Measurements from ENCODE around the gene LINGO1. TPM values are rescaled to one million over a fixed set of nuclear protein-coding genes. Genes with fewer than 3 reads are reported as not detected.

The LINGO1 gene
- total and polyA plus RNA-seq, 4 donors: 0.33 to 5.1 (median 0.88) TPM

DNA sequence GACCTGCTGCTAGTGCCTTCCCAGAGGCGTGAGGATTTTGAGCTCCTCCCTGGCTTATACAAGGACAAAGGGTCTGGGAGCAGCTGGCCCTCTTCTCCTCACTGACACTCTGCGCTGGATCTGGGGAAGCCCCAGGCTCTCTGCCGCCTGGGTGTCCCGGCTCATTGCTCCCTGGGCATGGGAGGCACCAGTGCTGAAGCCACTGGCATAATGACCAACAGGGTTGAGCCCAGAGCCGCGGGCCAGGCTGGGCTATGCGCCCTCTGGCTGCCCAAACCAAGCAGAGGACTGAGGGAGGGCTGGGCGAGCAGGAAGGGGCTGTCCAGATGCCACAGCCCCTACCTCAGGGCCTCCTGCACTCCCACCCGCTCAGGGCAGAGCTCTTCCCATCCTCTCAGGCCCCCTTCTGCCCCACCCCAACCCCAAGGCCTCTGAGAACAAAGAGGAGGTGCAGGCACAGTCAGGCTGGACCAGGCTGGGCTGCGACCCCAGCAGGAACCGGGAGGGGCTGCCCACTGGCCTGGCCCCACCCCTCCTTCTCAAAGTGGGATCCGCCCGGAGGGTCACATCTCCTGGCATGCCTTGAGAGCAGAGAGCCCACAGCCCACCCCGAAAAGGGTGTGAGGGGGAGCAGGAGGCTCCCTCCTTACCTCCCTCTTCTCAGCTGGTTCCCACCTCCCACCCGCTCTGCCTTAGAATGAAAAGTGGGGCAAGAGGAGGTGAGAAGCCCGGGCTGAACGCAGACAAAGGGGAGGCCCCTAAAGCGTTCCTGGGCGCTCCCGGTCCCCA, 1.6 kb downstream of the LINGO1 start:
- Histone ChIP-seq H3K4me1 (ENCODE audit: control insufficient read depth in 5 of 5, insufficient read depth in 5 of 5, low read length in 5 of 5) (peaks cover 0 to 31% (median 0%) of the 10 kb centered on the region in 5 donors), H3K4me3 (no peak overlapping the region), H3K27me3 (ENCODE audit: control insufficient read depth in 3 of 3, insufficient read depth in 3 of 3, low read length in 2 of 3) (peaks cover 0 to 12% (median 6%) of the 10 kb centered on the region in 3 donors), H3K9me3 (ENCODE audit: control insufficient read depth in 4 of 4, insufficient read depth in 3 of 4, low read length in 3 of 4) (peaks cover 0 to 2% (median 0%) of the 10 kb centered on the region in 4 donors), H3K27ac (ENCODE audit: low read depth in 1 of 2, low read length in 1 of 2) (no peak overlapping the region), H3K36me3 (ENCODE audit: control insufficient read depth in 4 of 4, insufficient read depth in 4 of 4, low read length in 4 of 4) (no peaks in the 10 kb centered on the region), H3K9ac (ENCODE audit: insufficient read depth in 1 of 2, low read length in 2 of 2) (no peak overlapping the region)
- TF ChIP-seq, protein P1, sequence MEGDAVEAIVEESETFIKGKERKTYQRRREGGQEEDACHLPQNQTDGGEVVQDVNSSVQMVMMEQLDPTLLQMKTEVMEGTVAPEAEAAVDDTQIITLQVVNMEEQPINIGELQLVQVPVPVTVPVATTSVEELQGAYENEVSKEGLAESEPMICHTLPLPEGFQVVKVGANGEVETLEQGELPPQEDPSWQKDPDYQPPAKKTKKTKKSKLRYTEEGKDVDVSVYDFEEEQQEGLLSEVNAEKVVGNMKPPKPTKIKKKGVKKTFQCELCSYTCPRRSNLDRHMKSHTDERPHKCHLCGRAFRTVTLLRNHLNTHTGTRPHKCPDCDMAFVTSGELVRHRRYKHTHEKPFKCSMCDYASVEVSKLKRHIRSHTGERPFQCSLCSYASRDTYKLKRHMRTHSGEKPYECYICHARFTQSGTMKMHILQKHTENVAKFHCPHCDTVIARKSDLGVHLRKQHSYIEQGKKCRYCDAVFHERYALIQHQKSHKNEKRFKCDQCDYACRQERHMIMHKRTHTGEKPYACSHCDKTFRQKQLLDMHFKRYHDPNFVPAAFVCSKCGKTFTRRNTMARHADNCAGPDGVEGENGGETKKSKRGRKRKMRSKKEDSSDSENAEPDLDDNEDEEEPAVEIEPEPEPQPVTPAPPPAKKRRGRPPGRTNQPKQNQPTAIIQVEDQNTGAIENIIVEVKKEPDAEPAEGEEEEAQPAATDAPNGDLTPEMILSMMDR (IDR thresholded peaks at IDR 0.05; ENCODE audit: control extremely low read depth, extremely low read depth): no peak
- ATAC-seq (ENCODE audit: insufficient read depth, low FRiP score) (no peak), DNase-seq (peak; percentile 79 to 84 (median 80))
- WGBS, 2 donors: 27 to 28% methylated on average over 20 of the region's 20 CpGs

DNA sequence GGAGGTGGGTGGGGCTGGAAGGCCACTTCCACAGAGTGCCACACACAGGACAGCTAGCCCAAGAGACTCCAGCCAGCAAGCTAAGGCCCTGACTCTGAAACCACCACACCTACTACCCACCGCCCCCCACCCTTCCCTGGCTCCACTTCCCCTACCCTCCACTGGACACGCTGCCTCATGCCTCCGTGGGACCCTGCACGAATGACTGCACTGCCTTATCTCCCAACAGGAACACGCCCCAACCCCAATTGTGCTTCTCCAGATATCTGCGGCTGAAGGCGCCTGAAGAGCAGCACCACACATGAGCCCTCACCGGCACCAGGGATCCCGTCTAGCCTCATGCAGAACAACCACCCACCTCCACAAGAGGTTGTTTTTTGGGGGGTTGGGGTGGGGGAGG, 2.7 kb downstream of the LINGO1 start:
- ATAC-seq (ENCODE audit: insufficient read depth, low FRiP score) (no peak), DNase-seq (no peak)
- no peak overlapping the region for H3K4me3 ChIP-seq
- TF ChIP-seq, protein P1 (IDR thresholded peaks at IDR 0.05; ENCODE audit: control extremely low read depth, extremely low read depth): no peak
- H3K9me3 ChIP-seq (ENCODE audit: control insufficient read depth in 4 of 4, insufficient read depth in 3 of 4, low read length in 3 of 4): peaks cover 0 to 2% (median 0%) of the 10 kb centered on the region in 4 donors
- peaks cover 0 to 7% (median 6%) of the 10 kb centered on the region in 3 donors for H3K27me3 ChIP-seq (ENCODE audit: control insufficient read depth in 3 of 3, insufficient read depth in 3 of 3, low read length in 2 of 3)
- H3K27ac ChIP-seq (ENCODE audit: low read depth in 1 of 2, low read length in 1 of 2): no peak overlapping the region
- peaks cover 0 to 34% (median 0%) of the 10 kb centered on the region in 5 donors for H3K4me1 ChIP-seq (ENCODE audit: control insufficient read depth in 5 of 5, insufficient read depth in 5 of 5, low read length in 5 of 5)
- H3K36me3 ChIP-seq (ENCODE audit: control insufficient read depth in 4 of 4, insufficient read depth in 4 of 4, low read length in 4 of 4): no peaks in the 10 kb centered on the region
- no peak overlapping the region for H3K9ac ChIP-seq (ENCODE audit: insufficient read depth in 1 of 2, low read length in 2 of 2)
- WGBS, 2 donors: 80 to 82% methylated on average over 8 to 9 of the region's 9 CpGs

DNA sequence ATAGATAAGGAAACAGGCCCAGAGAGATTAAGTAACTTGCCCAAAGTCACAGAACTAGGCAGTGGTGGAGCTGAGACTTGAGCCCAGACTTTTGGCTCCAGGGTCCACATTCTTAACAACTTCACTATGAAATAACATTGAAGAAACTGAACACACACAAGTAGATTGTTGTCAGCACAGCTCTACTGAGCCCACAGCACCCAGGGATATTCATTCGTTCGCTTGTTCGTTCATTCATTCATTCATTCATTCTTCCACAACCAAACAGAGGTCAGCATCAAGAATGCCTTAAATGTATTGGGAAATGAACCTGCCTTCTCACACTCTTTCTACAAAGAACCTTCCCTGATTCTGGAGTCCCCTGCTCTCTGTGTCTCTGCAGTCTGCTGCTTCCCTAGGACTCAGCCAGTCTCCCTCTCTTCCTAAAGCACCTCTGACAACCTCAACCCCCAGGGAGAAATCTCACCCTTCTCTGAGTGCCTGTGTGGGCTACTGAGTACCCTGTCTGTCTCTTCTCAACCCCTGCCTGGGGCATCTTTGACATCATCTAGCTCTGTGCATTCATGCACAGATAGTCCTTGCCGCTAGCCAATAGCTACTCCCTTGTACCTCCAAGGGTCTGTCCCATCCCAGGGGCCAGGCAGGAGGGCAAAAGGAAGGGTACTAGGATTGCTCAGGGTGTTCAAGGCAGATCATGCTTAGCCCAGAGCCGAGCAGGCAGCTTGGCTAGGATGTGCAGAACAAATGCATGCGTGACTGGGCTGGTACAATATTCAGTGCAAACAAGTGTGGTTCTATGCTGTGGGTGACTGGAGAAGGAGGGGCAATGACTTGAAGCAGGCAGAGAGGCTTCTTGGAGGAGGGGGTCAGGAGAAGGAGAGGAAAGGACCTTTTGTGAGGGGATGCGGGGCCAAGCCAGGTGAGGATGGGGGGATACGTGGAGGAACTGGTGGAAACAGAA, 3.4 kb downstream of the LINGO1 start:
- Histone ChIP-seq H3K9me3 (ENCODE audit: control insufficient read depth in 4 of 4, insufficient read depth in 3 of 4, low read length in 3 of 4) (peaks cover 0 to 2% (median 0%) of the 10 kb centered on the region in 4 donors), H3K27ac (ENCODE audit: low read depth in 1 of 2, low read length in 1 of 2) (no peak overlapping the region), H3K9ac (ENCODE audit: insufficient read depth in 1 of 2, low read length in 2 of 2) (no peak overlapping the region), H3K36me3 (ENCODE audit: control insufficient read depth in 4 of 4, insufficient read depth in 4 of 4, low read length in 4 of 4) (no peaks in the 10 kb centered on the region), H3K27me3 (ENCODE audit: control insufficient read depth in 3 of 3, insufficient read depth in 3 of 3, low read length in 2 of 3) (peaks cover 0 to 3% (median 3%) of the 10 kb centered on the region in 3 donors), H3K4me3 (no peak overlapping the region), H3K4me1 (ENCODE audit: control insufficient read depth in 5 of 5, insufficient read depth in 5 of 5, low read length in 5 of 5) (peaks cover 0 to 41% (median 0%) of the 10 kb centered on the region in 5 donors)
- no peak for ATAC-seq (ENCODE audit: insufficient read depth, low FRiP score)
- no peak for DNase-seq
- 90 to 91% methylated on average over 8 of the region's 8 CpGs for WGBS, 2 donors
- TF ChIP-seq, protein P1 (IDR thresholded peaks at IDR 0.05; ENCODE audit: control extremely low read depth, extremely low read depth): no peak
